NT2/D1 (cell line): ENCODE data around the gene FUT3.

Experiments
- SUZ12 ChIP-seq: IDR thresholded peaks from 2 replicates; pipeline ENCODE4 v1.6.1; 2011; ENCODE audit not compliant: insufficient read length, insufficient read depth; ENCODE audit errors: extremely low read depth
- YY1 ChIP-seq: IDR thresholded peaks from 2 replicates; pipeline ENCODE4 v1.6.1; 2011; ENCODE audit not compliant: insufficient read length, insufficient read depth
- ZNF274 ChIP-seq: IDR thresholded peaks from 2 replicates; pipeline ENCODE4 v1.6.1; 2011; ENCODE audit warnings: mild to moderate bottlenecking, low read depth, low read length

DNA sequence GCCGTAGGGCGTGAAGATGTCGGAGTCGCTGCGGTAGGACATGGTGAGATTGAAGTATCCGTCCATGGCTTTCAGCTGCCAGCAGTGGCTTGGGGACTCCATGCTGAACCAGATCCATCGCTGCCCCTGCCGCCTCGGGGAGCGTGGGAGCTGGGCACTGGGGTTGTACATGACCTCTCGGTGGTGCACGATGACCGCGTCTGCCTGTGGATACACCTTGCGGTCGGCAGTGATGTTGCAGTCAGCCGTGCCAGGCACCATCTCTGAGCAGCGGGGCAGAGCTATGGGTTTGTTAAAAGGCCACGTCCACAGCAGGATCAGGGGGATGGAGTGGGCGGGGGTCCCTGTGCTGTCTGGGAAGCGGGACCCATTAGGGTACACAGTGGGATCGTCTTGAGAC is 19.2 kb downstream of the FUT3 start:
- no peak for TF ChIP-seq SUZ12
- no peak for TF ChIP-seq YY1
- TF ChIP-seq ZNF274: no peak
